Lung (tissue), 12 donors: ENCODE results near the gene MINDY4. TPM values are rescaled to one million over a fixed set of nuclear protein-coding genes. Genes with fewer than 3 reads are reported as not detected.
A peak's percentile ranks its signal among the peaks of the same experiment; 100 is the strongest.

Experiments
- ATAC-seq: fragments of 200-7000 bp; cut with Tn5 transposase; one replicate; pipeline ENCODE4 v1.9.1; 2020; ENCODE audit warnings: moderate number of reproducible peaks; ENCODE audit not compliant: insufficient read depth, low FRiP score
- DNase-seq, 3 donors: peaks; one replicate each; pipeline ENCODE4 v3.0.0-alpha.2; 2013 to 2017
- H3K27ac ChIP-seq, 2 donors: one replicate each; pipeline ENCODE4 v1.5.1; 2013; ENCODE audit warnings: mild to moderate bottlenecking in 2 of 2, moderate library complexity in 2 of 2, control low read depth in 1 of 2, inconsistent platforms in 1 of 2, low read depth in 1 of 2, low read length in 1 of 2
- H3K27me3 ChIP-seq, 3 donors: one replicate each; pipeline ENCODE4 v1.5.1; 2013; ENCODE audit warnings: low read length in 2 of 3; ENCODE audit not compliant: control insufficient read depth in 3 of 3, insufficient read depth in 3 of 3
- H3K36me3 ChIP-seq, 4 donors: one replicate each; pipeline ENCODE4 v1.5.1; 2013; ENCODE audit warnings: low read length in 4 of 4, mild to moderate bottlenecking in 1 of 4, moderate library complexity in 1 of 4; ENCODE audit not compliant: control insufficient read depth in 4 of 4, insufficient read depth in 4 of 4
- H3K4me1 ChIP-seq, 5 donors: one replicate each; pipeline ENCODE4 v1.5.1; 2013; ENCODE audit warnings: low read length in 5 of 5, mild to moderate bottlenecking in 2 of 5, moderate library complexity in 1 of 5; ENCODE audit not compliant: control insufficient read depth in 5 of 5, insufficient read depth in 5 of 5
- H3K4me3 ChIP-seq: one replicate; pipeline ENCODE4 v1.5.1; 2013; ENCODE audit warnings: mild to moderate bottlenecking, control low read depth, moderate library complexity
- H3K9ac ChIP-seq, 2 donors: one replicate each; pipeline ENCODE4 v1.5.1; 2013; ENCODE audit warnings: low read length in 2 of 2, control low read depth in 1 of 2; ENCODE audit not compliant: insufficient read depth in 1 of 2
- H3K9me3 ChIP-seq, 4 donors: one replicate each; pipeline ENCODE4 v1.5.1; 2013; ENCODE audit warnings: low read length in 3 of 4, mild to moderate bottlenecking in 1 of 4, moderate library complexity in 1 of 4; ENCODE audit not compliant: control insufficient read depth in 4 of 4, insufficient read depth in 3 of 4
- CTCF ChIP-seq: IDR thresholded peaks from 2 replicates; pipeline ENCODE4 v1.5.1; 2012; ENCODE audit warnings: mild to moderate bottlenecking; ENCODE audit errors: control extremely low read depth, extremely low read depth
- WGBS, 2 donors: extraction: QIAGEN DNeasy Blood & Tissue Kit; methylation state at CpG; one replicate each; pipeline ENCODE4 v1.1.7; 2013; 5-methylcytosine and 5-hydroxymethylcytosine counted together
- polyA plus RNA-seq, 2 donors: library from polyadenylated mRNA; stranded (reverse); fragments of 200-250 nt; gene quantifications; one replicate each; pipeline ENCODE4 v1.2.1, GENCODE V29; 2013
- total RNA-seq, 2 donors: library from RNA; depleted of rRNA in 1 of 2; stranded (reverse); fragments of >200 nt in 1 of 2; gene quantifications; one replicate each; pipeline ENCODE4 v1.2.1, GENCODE V29; 2014 to 2021
- donor health status: control.
- donor health status: control.
- donor health status: Bipolar disorder and iron deficiency.
- donor health status: healthy.
- donor health status: DM: yes; HTN: yes; CAD: no.

MINDY4 gene
- total and polyA plus RNA-seq, 4 donors = 5.0 to 24.1 (median 10.7) TPM

GRCh38 chr7:30797176-30798040 lies 26.2 kb downstream of the MINDY4 start:
- DNase-seq = no peak
- 76 to 83% methylated on average over 8 of the region's 8 CpGs for WGBS, 2 donors

GRCh38 chr7:30799206-30799975 lies 28.2 kb downstream of the MINDY4 start:
- WGBS, 2 donors = 71 to 87% methylated on average over 2 of the region's 2 CpGs
- no peak for TF ChIP-seq CTCF
- DNase-seq (no peak), ATAC-seq (no peak)
- Histone ChIP-seq H3K9me3 (no peaks in the 10 kb centered on the region), H3K4me3 (no peak overlapping the region), H3K36me3 (peaks cover 0 to 33% (median 3%) of the 10 kb centered on the region in 4 donors), H3K4me1 (peaks cover 0 to 13% (median 1%) of the 10 kb centered on the region in 5 donors), H3K9ac (no peak overlapping the region), H3K27me3 (no peaks in the 10 kb centered on the region), H3K27ac (peak overlapping the region in 1 of 2 donors; percentile 32)

More at GRCh38 chr7:30797176-30798040, 26.2 kb downstream of the MINDY4 start:
- ATAC-seq = no peak
- Histone ChIP-seq H3K4me1 (peaks cover 0 to 10% (median 0%) of the 10 kb centered on the region in 5 donors), H3K9ac (no peak overlapping the region), H3K9me3 (no peaks in the 10 kb centered on the region), H3K27me3 (no peaks in the 10 kb centered on the region), H3K4me3 (no peak overlapping the region), H3K27ac (peak overlapping the region in 1 of 2 donors; percentile 81), H3K36me3 (peaks cover 0 to 33% (median 5%) of the 10 kb centered on the region in 4 donors)
- TF ChIP-seq CTCF = no peak

- Histone ChIP-seq H3K36me3 (peaks cover 0 to 32% (median 3%) of the 10 kb centered on the region in 4 donors), H3K9me3 (no peaks in the 10 kb centered on the region), H3K27ac (peak overlapping the region in 1 of 2 donors; percentile 32), H3K4me3 (no peak overlapping the region), H3K9ac (no peak overlapping the region), H3K4me1 (peaks cover 0 to 19% (median 7%) of the 10 kb centered on the region in 5 donors), H3K27me3 (no peaks in the 10 kb centered on the region)
- DNase-seq (no peak), ATAC-seq (no peak)
- 79 to 82% methylated on average over 5 of the region's 5 CpGs for WGBS, 2 donors
- no peak for TF ChIP-seq CTCF
Observed at GRCh38 chr7:30799976-30800661, 28.9 kb downstream of the MINDY4 start.
